ENCODE results near the gene CACNA1B. TPM values are rescaled to one million over a fixed set of nuclear protein-coding genes. Genes with fewer than 3 reads are reported as not detected.

Gene CACNA1B
- total RNA-seq, 2 donors from 2014 or later = 3.6 to 7.9 TPM

DNA sequence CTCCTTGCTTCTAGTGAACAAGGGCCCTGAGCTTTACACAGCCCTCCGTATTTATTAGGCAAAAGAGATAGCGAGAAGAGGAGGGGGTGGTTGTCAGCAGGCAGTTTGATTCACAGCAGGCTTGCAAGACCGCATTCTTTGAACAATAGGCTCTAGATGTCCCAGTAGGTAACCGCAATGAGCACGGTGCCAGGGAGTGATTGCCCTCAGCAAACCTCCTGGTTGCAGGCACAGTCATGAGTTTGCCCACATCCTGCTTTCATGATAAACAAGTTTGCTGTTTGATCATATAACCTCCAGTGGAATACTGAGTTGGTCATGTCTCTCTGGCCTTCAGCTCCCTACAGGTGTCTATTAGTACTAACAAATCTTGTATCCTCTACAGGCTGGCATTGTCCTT is 66.1 kb downstream of the CACNA1B start:
- H3K36me3 Mint-ChIP-seq (ENCODE audit: low read depth) = peaks cover 9% of the 10 kb centered on the region
- no peaks in the 10 kb centered on the region for H3K36me3 ChIP-seq (ENCODE audit: control insufficient read depth, insufficient read depth, low read length)
- no peak for DNase-seq
- H3K27me3 Mint-ChIP-seq (ENCODE audit: insufficient read depth) = no peaks in the 10 kb centered on the region
- H3K4me1 ChIP-seq (ENCODE audit: control insufficient read depth, insufficient read depth, low read length) = no peaks in the 10 kb centered on the region
- TF ChIP-seq, protein P1, sequence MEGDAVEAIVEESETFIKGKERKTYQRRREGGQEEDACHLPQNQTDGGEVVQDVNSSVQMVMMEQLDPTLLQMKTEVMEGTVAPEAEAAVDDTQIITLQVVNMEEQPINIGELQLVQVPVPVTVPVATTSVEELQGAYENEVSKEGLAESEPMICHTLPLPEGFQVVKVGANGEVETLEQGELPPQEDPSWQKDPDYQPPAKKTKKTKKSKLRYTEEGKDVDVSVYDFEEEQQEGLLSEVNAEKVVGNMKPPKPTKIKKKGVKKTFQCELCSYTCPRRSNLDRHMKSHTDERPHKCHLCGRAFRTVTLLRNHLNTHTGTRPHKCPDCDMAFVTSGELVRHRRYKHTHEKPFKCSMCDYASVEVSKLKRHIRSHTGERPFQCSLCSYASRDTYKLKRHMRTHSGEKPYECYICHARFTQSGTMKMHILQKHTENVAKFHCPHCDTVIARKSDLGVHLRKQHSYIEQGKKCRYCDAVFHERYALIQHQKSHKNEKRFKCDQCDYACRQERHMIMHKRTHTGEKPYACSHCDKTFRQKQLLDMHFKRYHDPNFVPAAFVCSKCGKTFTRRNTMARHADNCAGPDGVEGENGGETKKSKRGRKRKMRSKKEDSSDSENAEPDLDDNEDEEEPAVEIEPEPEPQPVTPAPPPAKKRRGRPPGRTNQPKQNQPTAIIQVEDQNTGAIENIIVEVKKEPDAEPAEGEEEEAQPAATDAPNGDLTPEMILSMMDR (conservative IDR thresholded peaks at IDR 0.05) = no peak
- H3K9me3 ChIP-seq (ENCODE audit: control insufficient read depth, low read length) = peaks cover 82% of the 10 kb centered on the region
- WGBS, 2 experiments (ENCODE audit: insufficient coverage in 1 of 2, insufficient read length in 1 of 2) = 81 to 82% methylated on average over 5 of the region's 5 CpGs
- H3K4me3 ChIP-seq (ENCODE audit: low read length) = no peak overlapping the region
- H3K9ac ChIP-seq (ENCODE audit: extremely low read depth, low read length, poor library complexity, severe bottlenecking) = no peak overlapping the region
- peaks cover 70% of the 10 kb centered on the region for H3K9me3 Mint-ChIP-seq
- H3K4me3 Mint-ChIP-seq = no peak overlapping the region
- H3K4me1 Mint-ChIP-seq = no peaks in the 10 kb centered on the region
- H3K27ac Mint-ChIP-seq = no peak overlapping the region
- no peaks in the 10 kb centered on the region for H3K27me3 ChIP-seq (ENCODE audit: control insufficient read depth, insufficient read depth, low read length, poor library complexity, severe bottlenecking)
- H3K27ac ChIP-seq (ENCODE audit: low read depth, low read length) = no peak overlapping the region

DNA sequence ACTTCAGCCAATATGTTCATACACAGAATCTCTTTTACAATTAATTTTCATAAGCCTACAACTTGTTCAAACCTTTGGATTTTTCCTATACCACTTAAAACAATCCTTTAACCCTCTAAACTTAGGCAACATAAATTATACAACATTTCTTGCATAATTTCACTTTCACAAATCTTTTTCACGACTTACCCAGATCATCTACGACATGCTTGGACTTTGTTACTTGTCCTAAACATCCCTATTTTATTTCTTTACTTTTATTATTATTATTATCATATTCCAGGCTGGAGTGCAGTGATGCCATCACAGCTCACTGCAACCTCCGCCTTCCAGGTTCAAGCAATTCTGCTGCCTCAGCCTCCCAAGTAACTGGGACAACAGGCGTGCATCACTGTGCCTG is 68.0 kb downstream of the CACNA1B start:
- H3K4me1 ChIP-seq (ENCODE audit: control insufficient read depth, insufficient read depth, low read length) = no peaks in the 10 kb centered on the region
- Mint-ChIP-seq H3K4me3 (no peak overlapping the region), H3K4me1 (no peaks in the 10 kb centered on the region), H3K36me3 (ENCODE audit: low read depth) (peaks cover 9% of the 10 kb centered on the region), H3K9me3 (peaks cover 54% of the 10 kb centered on the region), H3K27me3 (ENCODE audit: insufficient read depth) (no peaks in the 10 kb centered on the region), H3K27ac (no peak overlapping the region)
- H3K9ac ChIP-seq (ENCODE audit: extremely low read depth, low read length, poor library complexity, severe bottlenecking) = no peak overlapping the region
- H3K27ac ChIP-seq (ENCODE audit: low read depth, low read length) = no peak overlapping the region
- peaks cover 79% of the 10 kb centered on the region for H3K9me3 ChIP-seq (ENCODE audit: control insufficient read depth, low read length)
- TF ChIP-seq, protein P1 (conservative IDR thresholded peaks at IDR 0.05) = no peak
- no peaks in the 10 kb centered on the region for H3K27me3 ChIP-seq (ENCODE audit: control insufficient read depth, insufficient read depth, low read length, poor library complexity, severe bottlenecking)
- 69 to 80% methylated on average over 4 of the region's 4 CpGs for WGBS, 2 experiments (ENCODE audit: insufficient coverage in 1 of 2, insufficient read length in 1 of 2)
- H3K4me3 ChIP-seq (ENCODE audit: low read length) = no peak overlapping the region
- DNase-seq = no peak
- H3K36me3 ChIP-seq (ENCODE audit: control insufficient read depth, insufficient read depth, low read length) = no peaks in the 10 kb centered on the region

GRCh38 chr9:137946993-137947392 is 69.4 kb downstream of the CACNA1B start:
- Mint-ChIP-seq H3K4me1 (no peaks in the 10 kb centered on the region), H3K27me3 (ENCODE audit: insufficient read depth) (no peaks in the 10 kb centered on the region), H3K4me3 (no peak overlapping the region), H3K36me3 (ENCODE audit: low read depth) (peaks cover 9% of the 10 kb centered on the region), H3K27ac (no peak overlapping the region), H3K9me3 (peaks cover 40% of the 10 kb centered on the region)
- WGBS, 2 experiments (ENCODE audit: insufficient coverage in 1 of 2, insufficient read length in 1 of 2) = 69% methylated on average over 2 of the region's 2 CpGs; no CpG with 5 or more reads in 1 of the 2 experiments
- H3K4me3 ChIP-seq (ENCODE audit: low read length) = no peak overlapping the region
- no peak overlapping the region for H3K9ac ChIP-seq (ENCODE audit: extremely low read depth, low read length, poor library complexity, severe bottlenecking)
- H3K36me3 ChIP-seq (ENCODE audit: control insufficient read depth, insufficient read depth, low read length) = no peaks in the 10 kb centered on the region
- TF ChIP-seq, protein P1 (conservative IDR thresholded peaks at IDR 0.05) = no peak
- no peaks in the 10 kb centered on the region for H3K4me1 ChIP-seq (ENCODE audit: control insufficient read depth, insufficient read depth, low read length)
- H3K27me3 ChIP-seq (ENCODE audit: control insufficient read depth, insufficient read depth, low read length, poor library complexity, severe bottlenecking) = no peaks in the 10 kb centered on the region
- H3K27ac ChIP-seq (ENCODE audit: low read depth, low read length) = no peak overlapping the region
- peaks cover 80% of the 10 kb centered on the region for H3K9me3 ChIP-seq (ENCODE audit: control insufficient read depth, low read length)
- DNase-seq = no peak

All from endodermal cell (in vitro differentiated cells).